Vagina (tissue), 2 donors: ENCODE measurements around the gene ROR2.

Experiments used
- CTCF ChIP-seq, 3 experiments: fragments of 450-650 bp in 2 of 3; fragments of 200-600 bp in 1 of 3; sonication (generic) in 1 of 3; IDR thresholded peaks; one replicate each; pipeline ENCODE4 v1.5.1; 2017 to 2019; ENCODE audit warnings: antibody characterized with exemption in 3 of 3, mild to moderate bottlenecking in 2 of 3, moderate library complexity in 2 of 3
- POLR2AphosphoS5 ChIP-seq, 2 donors: sonication (generic); formaldehyde crosslinking; IDR thresholded peaks; one replicate each; pipeline ENCODE4 v1.9.0; 2017; ENCODE audit warnings: antibody characterized with exemption in 2 of 2, mild to moderate bottlenecking in 2 of 2, low read depth in 1 of 2; ENCODE audit not compliant: insufficient read depth in 1 of 2

DNA sequence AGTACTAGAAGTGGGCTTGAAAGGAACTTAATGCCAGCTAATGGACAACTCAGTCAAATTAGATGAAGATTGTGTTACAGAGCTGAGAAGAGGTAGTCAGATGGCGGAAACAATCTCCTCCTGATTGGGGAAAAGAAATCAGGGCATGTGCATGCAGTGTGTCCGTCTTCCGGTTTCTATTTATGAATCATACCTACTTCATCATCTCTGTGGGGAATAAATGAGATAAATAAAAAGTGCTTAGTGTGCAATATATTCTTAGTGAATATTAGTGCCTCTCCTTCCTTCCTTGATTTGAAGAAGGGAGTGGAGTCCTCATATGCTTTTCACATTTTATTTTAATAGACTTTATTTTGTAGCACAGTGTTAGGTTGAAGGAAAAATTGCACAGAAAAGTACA is 417.7 kb downstream of the ROR2 start:
- TF ChIP-seq CTCF (IDR thresholded peaks at IDR 0.05) (no peak), POLR2AphosphoS5 (IDR thresholded peaks at IDR 0.05; ENCODE audit: insufficient read depth in 1 of 2, low read depth in 1 of 2) (no peak)
